Panc1 (cell line): Measurements from ENCODE around the gene BLVRA.
"Not testable (repeated sequence)": the region's sequence is repeated elsewhere in the genome, so short reads cannot be mapped to it uniquely, and the experiment has no call there.

Experiments used
- CTCF ChIP-seq: fragments of 450-650 bp; IDR thresholded peaks from 2 replicates; pipeline ENCODE4 v1.5.1; 2017; ENCODE audit warnings: mild to moderate bottlenecking
- POLR2AphosphoS5 ChIP-seq: IDR thresholded peaks from 2 replicates; pipeline ENCODE4 v1.6.1; 2012; ENCODE audit warnings: mild to moderate bottlenecking, low read depth, low read length, moderate library complexity
- REST ChIP-seq, 2 experiments: IDR thresholded peaks; 2 replicates each; pipeline ENCODE4 v1.6.1; 2011 to 2012; ENCODE audit warnings: low read depth in 2 of 2, control low read depth in 1 of 2, low read length in 1 of 2, mild to moderate bottlenecking in 1 of 2, moderate library complexity in 1 of 2; ENCODE audit not compliant: insufficient read depth in 1 of 2
- TCF7L2 ChIP-seq: IDR thresholded peaks from 2 replicates; pipeline ENCODE4 v1.6.1; 2011; ENCODE audit warnings: mild to moderate bottlenecking, low read depth, low read length, inconsistent platforms

GRCh38 chr7:43778293-43779044 is 20.0 kb downstream of the BLVRA start:
- not testable (repeated sequence) for TF ChIP-seq CTCF; TCF7L2; REST (IDR thresholded peaks at IDR 0.05; ENCODE audit: insufficient read depth in 1 of 2, low read depth in 2 of 2, low read length in 1 of 2); POLR2AphosphoS5
